Brain microvascular endothelial cell (primary cell): ENCODE data around the gene SIGLEC15.

Experiments used
- DNase-seq: peaks from one replicate; pipeline ENCODE4 v3.0.0-alpha.2; 2020
- H3K27ac ChIP-seq: fragments of 250-450 bp; sonication (Bioruptor Pico); 2 replicates; pipeline ENCODE4 v1.5.1; 2020; ENCODE audit warnings: mild to moderate bottlenecking, moderate library complexity
- H3K27me3 ChIP-seq: fragments of 250-450 bp; sonication (Bioruptor Pico); replicated peaks from 2 replicates; pipeline ENCODE4 v1.5.1; 2020; ENCODE audit warnings: mild to moderate bottlenecking
- H3K36me3 ChIP-seq: fragments of 250-450 bp; sonication (Bioruptor Pico); replicated peaks from 2 replicates; pipeline ENCODE4 v1.5.1; 2020; ENCODE audit warnings: mild to moderate bottlenecking
- H3K4me3 ChIP-seq: 2 replicates; pipeline ENCODE4 v1.5.1; 2011; ENCODE audit warnings: low read depth, mild to moderate bottlenecking, control low read depth, low read length, moderate library complexity
- in situ Hi-C: cut with HindIII; loops from 2 replicates; pipeline ENCODE4 v1.10.0; 2017; ENCODE audit warnings: low sequenced_read_pairs, low pct_ligation_motif_present
- TF ChIP-seq, protein P1 (sequence below): IDR thresholded peaks from 2 replicates; pipeline ENCODE4 v1.5.1; 2011; ENCODE audit warnings: low read depth, mild to moderate bottlenecking, moderate library complexity, low read length, control low read depth, inconsistent platforms; ENCODE audit errors: missing control alignments

SIGLEC15 gene

DNA sequence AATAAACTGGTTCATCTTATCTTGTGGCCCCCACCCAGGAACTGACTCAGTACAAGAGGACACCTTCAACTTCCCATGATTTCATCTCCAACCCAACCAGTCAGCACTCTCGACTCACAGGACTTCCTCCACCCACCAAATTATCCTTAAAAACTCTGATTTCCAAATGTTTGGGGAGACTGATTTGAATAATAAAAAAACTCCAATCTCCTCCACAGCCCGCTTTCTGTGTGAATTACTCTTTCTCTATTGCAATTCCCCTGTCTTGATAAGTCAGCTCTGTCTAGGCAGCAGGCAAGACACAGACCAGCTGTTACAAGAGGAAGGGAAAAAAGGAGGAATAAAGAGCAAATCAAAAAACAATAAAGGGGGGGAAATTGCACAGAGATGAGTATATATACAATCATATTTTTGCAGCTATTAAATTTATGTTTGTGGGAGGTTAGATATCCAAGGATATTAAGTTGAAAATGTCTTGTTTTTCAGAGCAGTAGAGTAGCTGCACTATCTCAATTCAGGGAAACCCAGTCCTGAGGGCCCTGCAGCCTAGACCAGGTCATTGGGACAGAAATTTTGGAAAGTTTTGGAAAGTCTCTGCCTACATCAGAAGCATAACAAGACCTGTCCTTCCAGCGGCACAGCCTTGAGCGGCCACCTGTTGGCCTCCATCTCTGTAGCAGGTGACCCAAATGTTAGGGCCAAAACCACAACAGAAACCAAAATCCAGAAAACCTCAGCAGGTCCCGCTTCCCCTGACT, 32.8 kb upstream of the SIGLEC15 start:
- no peaks in the 10 kb centered on the region for H3K27me3 ChIP-seq
- H3K27ac ChIP-seq, result peak overlapping the region; percentile 75
- TF ChIP-seq, protein P1, sequence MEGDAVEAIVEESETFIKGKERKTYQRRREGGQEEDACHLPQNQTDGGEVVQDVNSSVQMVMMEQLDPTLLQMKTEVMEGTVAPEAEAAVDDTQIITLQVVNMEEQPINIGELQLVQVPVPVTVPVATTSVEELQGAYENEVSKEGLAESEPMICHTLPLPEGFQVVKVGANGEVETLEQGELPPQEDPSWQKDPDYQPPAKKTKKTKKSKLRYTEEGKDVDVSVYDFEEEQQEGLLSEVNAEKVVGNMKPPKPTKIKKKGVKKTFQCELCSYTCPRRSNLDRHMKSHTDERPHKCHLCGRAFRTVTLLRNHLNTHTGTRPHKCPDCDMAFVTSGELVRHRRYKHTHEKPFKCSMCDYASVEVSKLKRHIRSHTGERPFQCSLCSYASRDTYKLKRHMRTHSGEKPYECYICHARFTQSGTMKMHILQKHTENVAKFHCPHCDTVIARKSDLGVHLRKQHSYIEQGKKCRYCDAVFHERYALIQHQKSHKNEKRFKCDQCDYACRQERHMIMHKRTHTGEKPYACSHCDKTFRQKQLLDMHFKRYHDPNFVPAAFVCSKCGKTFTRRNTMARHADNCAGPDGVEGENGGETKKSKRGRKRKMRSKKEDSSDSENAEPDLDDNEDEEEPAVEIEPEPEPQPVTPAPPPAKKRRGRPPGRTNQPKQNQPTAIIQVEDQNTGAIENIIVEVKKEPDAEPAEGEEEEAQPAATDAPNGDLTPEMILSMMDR, result no peak
- H3K4me3 ChIP-seq, result no peak overlapping the region
- in situ Hi-C loops, result no loop called here
- no peak for DNase-seq
- no peaks in the 10 kb centered on the region for H3K36me3 ChIP-seq

GRCh38 chr18:45793264-45793965, 32.1 kb upstream of the SIGLEC15 start:
- H3K27ac ChIP-seq, result peak overlapping the region; percentile 75

DNA sequence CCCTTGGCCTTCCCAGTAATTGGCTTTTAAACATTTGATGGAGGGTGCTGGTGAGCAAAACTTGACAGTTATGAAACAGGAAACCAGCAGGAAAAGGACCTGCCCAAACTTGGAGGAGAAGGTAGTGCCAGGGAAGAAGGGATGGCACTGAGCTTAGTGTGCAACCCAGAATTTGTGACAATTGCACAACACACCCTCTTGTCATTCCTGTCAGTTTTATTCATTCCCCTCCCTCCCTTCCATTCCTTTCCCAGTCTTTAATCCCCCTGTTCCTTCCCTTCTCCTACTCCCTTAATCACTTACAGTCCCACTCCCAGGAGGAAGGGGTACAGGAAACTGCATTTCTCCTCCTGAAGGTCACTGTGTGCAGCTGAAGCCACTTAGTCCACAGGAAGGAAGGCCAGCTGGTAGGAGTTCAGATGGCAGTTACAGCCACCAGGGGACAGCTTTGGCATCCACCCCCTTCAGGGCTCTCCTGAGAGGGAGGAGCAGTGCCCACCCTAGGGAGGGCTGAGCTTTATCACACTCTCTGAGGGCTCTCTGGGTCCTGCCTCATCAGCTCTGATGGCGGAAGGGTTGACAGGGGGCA, 24.0 kb upstream of the SIGLEC15 start:
- Histone ChIP-seq H3K4me3 (no peak overlapping the region), H3K27ac (peak overlapping the region; percentile 95), H3K36me3 (no peaks in the 10 kb centered on the region), H3K27me3 (no peaks in the 10 kb centered on the region)
- in situ Hi-C loops, result no loop called here
- no peak for DNase-seq
- TF ChIP-seq, protein P1, result no peak

More at GRCh38 chr18:45793264-45793965, 32.1 kb upstream of the SIGLEC15 start:
- in situ Hi-C loops, result no loop called here
- H3K27me3 ChIP-seq, result no peaks in the 10 kb centered on the region
- H3K36me3 ChIP-seq, result no peaks in the 10 kb centered on the region
- TF ChIP-seq, protein P1, result no peak
- DNase-seq, result peak; percentile 68
- no peak overlapping the region for H3K4me3 ChIP-seq

DNA sequence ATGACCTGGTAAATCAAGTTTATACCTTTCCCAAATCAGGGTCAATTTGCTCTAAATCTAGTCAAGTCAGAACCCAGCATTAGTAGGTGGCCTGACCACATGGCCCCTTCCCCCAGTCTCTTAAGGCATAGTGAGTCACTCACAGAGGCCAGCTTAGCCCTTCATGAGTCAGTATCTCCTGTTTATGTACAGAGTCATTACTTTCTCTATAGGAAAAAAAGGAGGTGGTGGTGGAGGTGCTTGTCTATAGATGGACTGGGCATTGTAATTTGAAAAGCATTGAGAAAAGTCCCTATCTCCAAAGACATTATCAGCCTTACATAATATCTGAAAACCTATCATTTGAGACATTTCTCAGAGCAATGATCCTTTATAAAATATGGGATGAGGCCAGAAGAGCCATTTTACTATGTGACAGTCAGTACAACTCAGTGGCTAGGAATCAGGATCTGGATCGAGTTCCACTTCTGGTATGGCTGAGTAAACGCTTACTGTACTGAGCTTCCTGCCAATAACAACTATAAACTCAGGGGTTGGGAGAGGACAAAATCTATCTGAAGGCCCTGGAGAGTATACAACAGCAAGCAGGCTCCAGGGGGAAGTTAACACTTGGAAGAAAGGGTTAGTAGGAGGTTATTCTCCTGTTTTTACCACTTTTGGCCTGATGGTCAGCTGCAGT, 22.5 kb upstream of the SIGLEC15 start:
- peak; percentile 97 for DNase-seq
- in situ Hi-C loops, result no loop called here
- no peaks in the 10 kb centered on the region for H3K27me3 ChIP-seq
- TF ChIP-seq, protein P1, result no peak
- H3K4me3 ChIP-seq, result peak overlapping the region; percentile 5
- no peaks in the 10 kb centered on the region for H3K36me3 ChIP-seq
- H3K27ac ChIP-seq, result peak overlapping the region; percentile 95

GRCh38 chr18:45805551-45805950, 19.9 kb upstream of the SIGLEC15 start:
- H3K27ac ChIP-seq, result peak overlapping the region; percentile 86
- no peaks in the 10 kb centered on the region for H3K36me3 ChIP-seq
- TF ChIP-seq, protein P1, result no peak
- no peak overlapping the region for H3K4me3 ChIP-seq
- no peaks in the 10 kb centered on the region for H3K27me3 ChIP-seq
- in situ Hi-C loops, result no loop called here
- DNase-seq, result no peak
